GM15510 (cell line): Measurements from ENCODE around the gene SSR4.

Experiments used
- POLR2A ChIP-seq: IDR thresholded peaks from 3 replicates; pipeline ENCODE4 v1.6.1; 2011; ENCODE audit warnings: borderline replicate concordance; ENCODE audit not compliant: insufficient read length; ENCODE audit errors: extremely low read depth

The SSR4 gene

GRCh38 chrX:153807976-153808375 lies 13.5 kb downstream of the SSR4 start:
- no peak for TF ChIP-seq POLR2A

- TF ChIP-seq POLR2A, result no peak
These were observed 17.8 kb downstream of the SSR4 start for GRCh38 chrX:153812220-153812619.

- no peak for TF ChIP-seq POLR2A
These were observed 18.7 kb downstream of the SSR4 start for GRCh38 chrX:153813161-153813560.

GRCh38 chrX:153814591-153815315 lies 20.3 kb downstream of the SSR4 start:
- no peak for TF ChIP-seq POLR2A

- no peak for TF ChIP-seq POLR2A
These were observed 22.6 kb downstream of the SSR4 start for GRCh38 chrX:153816831-153817690.

- no peak for TF ChIP-seq POLR2A
These were observed 24.3 kb downstream of the SSR4 start for GRCh38 chrX:153818571-153819383.

GRCh38 chrX:153819384-153820040 lies 25.0 kb downstream of the SSR4 start:
- no peak for TF ChIP-seq POLR2A

- TF ChIP-seq POLR2A, result no peak
These were observed 26.1 kb downstream of the SSR4 start for GRCh38 chrX:153820601-153821000.

GRCh38 chrX:153821066-153821465 lies 26.6 kb downstream of the SSR4 start:
- no peak for TF ChIP-seq POLR2A

GRCh38 chrX:153824348-153824747 lies 29.9 kb downstream of the SSR4 start:
- TF ChIP-seq POLR2A, result no peak

GRCh38 chrX:153825042-153825441 lies 30.6 kb downstream of the SSR4 start:
- TF ChIP-seq POLR2A, result no peak

GRCh38 chrX:153827016-153827415 lies 32.5 kb downstream of the SSR4 start:
- no peak for TF ChIP-seq POLR2A

- TF ChIP-seq POLR2A, result no peak
These were observed 33.4 kb downstream of the SSR4 start for GRCh38 chrX:153827903-153828302.

GRCh38 chrX:153828308-153828707 lies 33.8 kb downstream of the SSR4 start:
- no peak for TF ChIP-seq POLR2A
